ENCODE data around the gene C6.

C6 gene

GRCh38 chr5:41143131-41143901, 70.0 kb downstream of the C6 start:
- DNase-seq (ENCODE audit: low read depth, low spot score), result no peak

GRCh38 chr5:41127967-41128690, 85.2 kb downstream of the C6 start:
- H3K36me3 ChIP-seq (ENCODE audit: insufficient read depth, low read length), result no peaks in the 10 kb centered on the region
- no peak overlapping the region for H3K4me3 ChIP-seq
- no peak overlapping the region for H3K27ac ChIP-seq
- no peaks in the 10 kb centered on the region for H3K9me3 ChIP-seq (ENCODE audit: low read depth, low read length)
- DNase-seq (ENCODE audit: low read depth, low spot score), result no peak
- no peak for TF ChIP-seq FOXP2 (optimal IDR thresholded peaks at IDR 0.05; ENCODE audit: control extremely low read depth, extremely low read length, insufficient read depth)
- no peak for TF ChIP-seq EZH2 (IDR thresholded peaks at IDR 0.05)
- TF ChIP-seq POLR2AphosphoS5 (IDR thresholded peaks at IDR 0.05; ENCODE audit: borderline replicate concordance, low read depth, low read length), result no peak
- H3K9ac ChIP-seq (ENCODE audit: insufficient read length), result no peak overlapping the region

More at GRCh38 chr5:41143131-41143901, 70.0 kb downstream of the C6 start:
- H3K36me3 ChIP-seq (ENCODE audit: insufficient read depth, low read length), result no peaks in the 10 kb centered on the region
- TF ChIP-seq FOXP2 (optimal IDR thresholded peaks at IDR 0.05; ENCODE audit: control extremely low read depth, extremely low read length, insufficient read depth) (no peak), POLR2AphosphoS5 (IDR thresholded peaks at IDR 0.05; ENCODE audit: borderline replicate concordance, low read depth, low read length) (no peak), EZH2 (IDR thresholded peaks at IDR 0.05) (no peak)
- no peak overlapping the region for H3K27ac ChIP-seq
- no peak overlapping the region for H3K4me3 ChIP-seq
- no peak overlapping the region for H3K9ac ChIP-seq (ENCODE audit: insufficient read length)
- no peaks in the 10 kb centered on the region for H3K9me3 ChIP-seq (ENCODE audit: low read depth, low read length)

GRCh38 chr5:41122459-41122858, 90.9 kb downstream of the C6 start:
- Histone ChIP-seq H3K27ac (no peak overlapping the region), H3K9me3 (ENCODE audit: low read depth, low read length) (no peaks in the 10 kb centered on the region), H3K4me3 (no peak overlapping the region), H3K36me3 (ENCODE audit: insufficient read depth, low read length) (no peaks in the 10 kb centered on the region), H3K9ac (ENCODE audit: insufficient read length) (no peak overlapping the region)
- TF ChIP-seq FOXP2 (optimal IDR thresholded peaks at IDR 0.05; ENCODE audit: control extremely low read depth, extremely low read length, insufficient read depth), result no peak
- no peak for TF ChIP-seq EZH2 (IDR thresholded peaks at IDR 0.05)
- TF ChIP-seq POLR2AphosphoS5 (IDR thresholded peaks at IDR 0.05; ENCODE audit: borderline replicate concordance, low read depth, low read length), result no peak
- no peak for DNase-seq (ENCODE audit: low read depth, low spot score)

- H3K4me3 ChIP-seq, result no peak overlapping the region
- no peaks in the 10 kb centered on the region for H3K36me3 ChIP-seq (ENCODE audit: insufficient read depth, low read length)
- TF ChIP-seq POLR2AphosphoS5 (IDR thresholded peaks at IDR 0.05; ENCODE audit: borderline replicate concordance, low read depth, low read length), result no peak
- no peak for TF ChIP-seq FOXP2 (optimal IDR thresholded peaks at IDR 0.05; ENCODE audit: control extremely low read depth, extremely low read length, insufficient read depth)
- no peak for TF ChIP-seq EZH2 (IDR thresholded peaks at IDR 0.05)
- H3K9ac ChIP-seq (ENCODE audit: insufficient read length), result no peak overlapping the region
- H3K9me3 ChIP-seq (ENCODE audit: low read depth, low read length), result no peaks in the 10 kb centered on the region
- no peak overlapping the region for H3K27ac ChIP-seq
- DNase-seq (ENCODE audit: low read depth, low spot score), result no peak
These were observed 92.7 kb downstream of the C6 start for GRCh38 chr5:41120600-41120999.

- Histone ChIP-seq H3K9ac (ENCODE audit: insufficient read length) (no peak overlapping the region), H3K9me3 (ENCODE audit: low read depth, low read length) (no peaks in the 10 kb centered on the region), H3K36me3 (ENCODE audit: insufficient read depth, low read length) (no peaks in the 10 kb centered on the region), H3K27ac (no peak overlapping the region), H3K4me3 (no peak overlapping the region)
- TF ChIP-seq POLR2AphosphoS5 (IDR thresholded peaks at IDR 0.05; ENCODE audit: borderline replicate concordance, low read depth, low read length), result no peak
- TF ChIP-seq FOXP2 (optimal IDR thresholded peaks at IDR 0.05; ENCODE audit: control extremely low read depth, extremely low read length, insufficient read depth), result no peak
- no peak for TF ChIP-seq EZH2 (IDR thresholded peaks at IDR 0.05)
- DNase-seq (ENCODE audit: low read depth, low spot score), result no peak
These were observed 95.2 kb downstream of the C6 start for GRCh38 chr5:41118177-41118576.

GRCh38 chr5:41115281-41115680, 98.1 kb downstream of the C6 start:
- peak overlapping the region; percentile 64 for H3K27ac ChIP-seq
- no peaks in the 10 kb centered on the region for H3K36me3 ChIP-seq (ENCODE audit: insufficient read depth, low read length)
- TF ChIP-seq POLR2AphosphoS5 (IDR thresholded peaks at IDR 0.05; ENCODE audit: borderline replicate concordance, low read depth, low read length) (no peak), FOXP2 (optimal IDR thresholded peaks at IDR 0.05; ENCODE audit: control extremely low read depth, extremely low read length, insufficient read depth) (no peak), EZH2 (IDR thresholded peaks at IDR 0.05) (no peak)
- no peaks in the 10 kb centered on the region for H3K9me3 ChIP-seq (ENCODE audit: low read depth, low read length)
- no peak for DNase-seq (ENCODE audit: low read depth, low spot score)
- H3K9ac ChIP-seq (ENCODE audit: insufficient read length), result no peak overlapping the region
- H3K4me3 ChIP-seq, result peak overlapping the region; percentile 4; the same call in 1 of the 2 replicates

GRCh38 chr5:41112486-41113455, 100.6 kb downstream of the C6 start:
- Histone ChIP-seq H3K36me3 (ENCODE audit: insufficient read depth, low read length) (no peaks in the 10 kb centered on the region), H3K4me3 (no peak overlapping the region)
- TF ChIP-seq POLR2AphosphoS5 (IDR thresholded peaks at IDR 0.05; ENCODE audit: borderline replicate concordance, low read depth, low read length) (no peak), FOXP2 (optimal IDR thresholded peaks at IDR 0.05; ENCODE audit: control extremely low read depth, extremely low read length, insufficient read depth) (no peak), EZH2 (IDR thresholded peaks at IDR 0.05) (no peak)

More at GRCh38 chr5:41112486-41113455, 100.6 kb downstream of the C6 start:
- H3K9me3 ChIP-seq (ENCODE audit: low read depth, low read length), result no peaks in the 10 kb centered on the region
- H3K27ac ChIP-seq, result no peak overlapping the region
- H3K9ac ChIP-seq (ENCODE audit: insufficient read length), result no peak overlapping the region
- DNase-seq (ENCODE audit: low read depth, low spot score), result no peak

All from SK-N-MC (cell line).